ENCODE data around the gene NEDD9.

NEDD9 gene

DNA sequence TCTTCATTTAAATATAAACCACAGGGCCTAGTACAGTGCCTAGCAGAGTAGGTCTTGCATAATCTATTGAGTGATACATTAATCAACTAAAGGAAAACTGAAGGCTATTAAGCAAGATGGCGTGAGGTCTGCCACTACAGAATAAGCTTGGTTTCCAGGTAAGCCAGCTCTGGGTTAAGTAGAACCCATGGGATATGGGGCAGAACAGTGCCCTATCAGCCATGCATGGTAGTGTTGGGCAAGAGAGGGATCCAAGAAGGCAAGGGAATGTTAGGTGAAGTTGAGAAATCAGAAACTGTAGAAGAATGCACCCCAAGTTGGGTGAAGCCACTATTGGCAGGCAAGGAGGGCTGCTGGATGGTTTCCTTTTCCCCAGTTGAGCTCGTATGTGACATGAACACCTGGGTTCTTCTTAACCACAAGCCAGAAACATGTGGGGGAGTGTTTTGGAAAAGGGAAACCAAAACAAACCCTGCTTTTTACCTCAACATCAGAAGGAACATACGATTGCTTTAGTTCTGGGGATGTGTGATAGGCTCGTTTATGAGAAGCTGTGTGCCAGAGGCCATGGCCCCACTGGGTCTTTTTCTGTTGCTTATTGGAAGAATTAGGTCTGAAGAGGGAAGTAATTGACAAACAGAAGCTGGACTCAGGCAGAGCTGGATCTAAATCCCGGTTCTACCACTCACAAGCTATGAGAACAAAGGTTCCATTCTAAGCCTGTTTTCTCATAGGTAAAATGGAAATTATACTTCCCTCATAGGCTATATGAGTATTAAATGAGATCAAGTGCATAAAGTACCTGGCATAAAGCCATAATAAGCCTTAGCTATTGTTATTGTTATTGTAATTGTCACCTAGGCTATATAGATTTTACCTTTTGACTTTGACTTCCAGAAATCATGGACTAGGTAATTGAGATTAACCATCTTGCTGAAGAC is 33.5 kb downstream of the NEDD9 start:
- DNase-seq, result peak in 4 of 5 donors; percentile 8 to 76 (median 28)

DNA sequence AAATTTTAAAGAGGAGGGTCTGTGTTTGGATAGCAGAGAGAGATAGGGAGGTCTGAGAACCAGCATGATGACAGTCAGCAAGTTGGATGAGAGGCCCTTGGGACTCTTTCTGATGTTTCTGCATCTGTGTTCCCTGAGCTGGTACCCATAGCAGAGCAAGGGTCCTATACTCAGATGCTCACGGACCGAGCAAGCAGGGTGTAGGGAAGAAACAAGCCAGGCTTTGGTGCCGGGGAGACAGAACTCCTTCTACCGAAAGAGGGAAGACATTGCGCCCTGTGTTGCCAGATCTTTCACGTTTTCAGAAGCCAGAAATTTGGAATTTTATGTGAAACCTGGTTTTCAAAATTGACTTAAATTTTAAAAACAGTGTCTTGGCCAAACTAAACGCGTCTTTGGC is 34.6 kb downstream of the NEDD9 start:
- no peak for DNase-seq

GRCh38 chr6:11197175-11197536 is 35.3 kb downstream of the NEDD9 start:
- DNase-seq, result no peak

DNA sequence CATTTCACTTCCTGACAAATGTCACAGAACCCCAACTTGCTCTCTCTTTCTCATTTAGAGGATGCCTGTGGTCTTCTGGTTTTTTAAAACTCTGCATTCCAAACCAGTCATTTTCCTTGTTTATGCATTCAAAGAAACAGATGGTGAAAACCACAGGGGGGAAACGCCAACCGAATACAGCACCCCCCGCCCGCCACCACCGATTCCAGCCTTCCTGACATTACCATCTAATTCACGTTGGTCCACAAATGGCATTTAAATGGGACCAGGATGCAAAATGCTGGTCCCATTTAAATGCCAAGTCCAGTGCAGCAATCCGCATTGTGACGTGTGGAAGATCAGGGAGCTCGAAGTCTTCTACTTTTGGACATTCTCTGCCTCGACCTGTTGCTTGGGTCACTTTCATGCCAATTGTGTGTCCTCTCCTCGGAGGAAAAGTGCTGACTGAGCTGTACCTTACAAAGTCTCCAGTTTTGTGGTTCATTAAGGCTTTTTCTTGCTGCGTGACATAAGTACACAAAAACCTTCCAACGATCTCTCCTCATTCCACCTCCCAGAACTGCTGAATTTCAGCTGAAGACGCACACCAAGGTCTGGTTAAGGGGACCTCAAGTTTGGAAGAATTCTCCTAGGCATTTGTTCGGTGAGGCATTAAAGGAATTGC is 35.8 kb downstream of the NEDD9 start:
- no peak for DNase-seq

DNA sequence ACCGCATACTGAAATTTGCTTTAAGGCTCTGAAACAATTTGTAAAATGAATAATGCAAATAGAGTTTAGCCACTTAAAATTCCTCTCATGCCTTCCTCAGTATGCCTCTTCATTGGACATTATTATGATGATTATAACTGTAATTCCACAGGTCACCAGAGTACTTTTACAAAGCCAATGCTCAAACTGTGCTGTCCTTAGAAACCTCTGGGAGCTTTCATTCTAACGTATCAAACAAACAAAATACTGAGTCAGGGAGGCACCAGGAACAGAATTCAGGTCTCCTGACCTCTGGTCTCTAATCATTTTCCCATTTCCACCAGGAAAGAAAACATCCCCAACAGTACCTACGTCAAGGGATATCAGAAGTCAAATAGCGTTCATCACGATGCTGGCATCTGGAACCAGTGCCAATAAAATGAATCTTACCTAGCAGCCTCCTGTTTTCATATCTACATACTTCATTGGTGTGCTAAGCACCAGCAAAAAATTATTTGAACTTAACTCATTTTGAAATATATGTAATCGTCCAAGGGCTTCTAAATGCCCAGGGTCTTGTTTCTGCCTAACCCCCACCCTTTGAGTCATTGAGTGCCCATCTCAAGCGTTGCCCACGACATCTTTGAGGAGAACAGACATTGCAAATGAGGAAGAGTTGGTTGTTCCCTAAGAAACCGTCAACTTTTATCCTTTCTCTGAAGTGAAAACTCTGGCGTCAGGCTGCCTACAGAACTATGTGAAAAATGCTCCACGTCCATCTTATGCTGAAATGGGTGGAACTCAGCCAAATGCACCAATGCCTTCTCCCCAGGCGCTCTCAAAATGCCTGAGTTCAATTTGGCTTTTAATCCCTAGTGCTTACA is 37.9 kb downstream of the NEDD9 start:
- DNase-seq, result no peak

DNA sequence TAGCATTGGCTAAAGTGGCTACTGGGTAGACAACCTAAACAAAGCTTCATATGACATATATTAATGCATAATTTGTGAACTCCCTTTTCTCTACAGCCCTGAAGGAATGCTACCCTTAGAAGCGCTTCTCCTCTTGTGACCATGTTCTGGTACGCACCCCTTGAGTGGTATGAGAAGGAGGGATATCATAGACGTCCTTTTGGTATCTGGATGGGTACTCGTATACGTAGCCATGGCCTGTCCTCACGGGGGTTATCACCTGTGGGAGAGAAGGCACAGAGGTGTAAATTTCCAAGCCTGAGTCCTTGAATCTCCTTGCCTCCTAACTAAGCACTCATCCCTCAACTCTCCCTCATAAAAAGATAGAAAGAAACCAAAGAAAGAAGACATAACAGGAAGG is 39.0 kb downstream of the NEDD9 start:
- DNase-seq, result no peak

GRCh38 chr6:11192167-11192566 is 40.3 kb downstream of the NEDD9 start:
- DNase-seq, result no peak

DNA sequence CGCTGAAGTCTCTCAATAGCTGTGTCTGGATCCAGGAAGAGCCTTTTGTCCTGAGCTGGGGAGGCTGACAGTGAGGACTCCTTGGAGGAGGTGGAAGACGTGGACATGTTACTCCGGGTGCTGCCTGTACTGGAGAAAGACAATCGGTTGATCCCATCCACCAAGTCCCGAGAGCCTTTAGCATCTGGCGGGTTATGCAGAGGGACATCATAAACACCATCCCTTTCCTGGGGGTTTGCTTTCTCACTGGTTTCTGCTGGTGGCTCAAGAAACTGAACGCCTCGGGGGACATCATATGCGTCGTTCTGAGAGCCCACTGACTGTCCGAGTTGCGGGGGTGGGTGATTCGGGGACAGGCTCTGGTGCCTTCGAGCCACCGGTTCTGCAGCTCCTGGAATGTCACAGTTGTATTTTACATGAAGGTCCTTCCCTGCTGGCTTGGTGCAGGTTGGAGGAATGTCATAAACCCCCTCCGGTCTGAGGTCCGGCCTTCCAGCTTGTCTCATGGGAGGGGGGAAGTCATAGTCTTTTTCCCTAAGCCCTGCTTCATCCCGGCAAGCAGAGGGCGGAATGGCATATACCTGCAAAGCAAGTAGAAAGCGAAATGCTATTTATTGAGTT is 41.7 kb downstream of the NEDD9 start:
- no peak for DNase-seq

DNA sequence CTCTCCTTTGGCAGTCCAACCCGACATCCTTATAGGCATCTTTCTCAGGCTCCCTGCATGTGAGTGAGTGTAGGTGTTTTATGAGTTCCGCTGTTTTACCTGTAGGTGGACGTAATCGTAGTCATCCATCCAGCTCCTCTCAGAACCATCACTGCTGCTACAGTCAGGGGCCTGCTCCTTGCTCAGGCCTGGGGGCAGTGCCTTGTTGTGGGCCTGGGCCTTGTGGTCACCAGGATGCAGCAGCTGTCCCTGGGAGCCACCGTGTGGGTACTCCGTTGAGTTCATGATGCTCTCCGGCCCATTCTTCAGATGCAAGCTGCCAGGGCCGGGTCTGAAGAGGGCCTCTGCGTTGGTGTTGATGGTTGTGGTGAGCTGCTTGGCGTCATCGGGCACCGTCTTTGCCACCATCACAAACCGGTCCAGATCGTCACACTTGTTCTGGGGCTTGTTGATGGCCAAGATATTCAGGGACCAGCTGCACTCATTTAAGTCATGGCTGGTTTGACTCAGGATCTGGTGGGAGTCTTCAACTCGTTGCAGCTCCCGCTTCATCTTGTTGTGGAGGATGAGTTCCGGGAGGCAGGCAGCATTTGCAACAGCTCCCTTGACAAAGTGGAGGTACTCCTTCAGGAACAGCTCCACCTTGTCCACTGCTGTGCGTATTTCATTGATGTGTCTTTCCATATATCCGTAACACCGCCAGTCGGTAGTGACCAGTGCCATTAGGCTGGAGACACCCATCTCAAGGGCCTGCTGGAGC is 42.4 kb downstream of the NEDD9 start:
- no peak for DNase-seq

- no peak for DNase-seq
Measured at GRCh38 chr6:11188161-11188915, 44.1 kb downstream of the NEDD9 start.

GRCh38 chr6:11187301-11187700 is 45.2 kb downstream of the NEDD9 start:
- DNase-seq, result no peak

- DNase-seq, result no peak
Measured at GRCh38 chr6:11185204-11185842, 47.1 kb downstream of the NEDD9 start.

DNA sequence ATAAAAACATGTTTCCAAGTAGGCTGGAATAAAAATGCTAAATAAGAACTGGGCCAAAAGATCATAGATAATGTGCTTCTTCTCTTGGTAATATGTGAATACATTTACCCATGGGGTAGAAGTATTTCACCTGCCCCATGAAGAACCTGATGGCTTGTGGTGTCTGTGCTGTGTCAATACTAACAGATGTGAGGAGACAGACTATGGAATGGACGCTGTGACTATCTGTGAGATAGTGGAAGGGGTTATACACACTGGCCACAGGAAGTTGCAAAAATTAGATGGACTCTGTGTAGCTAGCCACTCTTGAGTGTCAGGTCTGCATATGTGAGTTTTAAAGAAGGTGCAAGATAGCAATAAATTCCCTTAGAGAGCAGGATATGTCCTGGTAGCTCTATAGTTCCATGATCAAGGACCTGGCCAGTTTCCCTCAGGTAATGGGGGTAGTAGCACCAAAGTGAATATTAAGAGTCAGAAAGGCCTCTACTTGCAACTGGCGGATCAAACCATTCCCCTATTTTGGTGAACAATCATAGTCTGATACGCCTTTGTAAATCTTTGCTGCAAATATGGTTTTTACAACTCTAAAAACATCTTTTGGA is 48.6 kb downstream of the NEDD9 start:
- no peak for DNase-seq

DNA sequence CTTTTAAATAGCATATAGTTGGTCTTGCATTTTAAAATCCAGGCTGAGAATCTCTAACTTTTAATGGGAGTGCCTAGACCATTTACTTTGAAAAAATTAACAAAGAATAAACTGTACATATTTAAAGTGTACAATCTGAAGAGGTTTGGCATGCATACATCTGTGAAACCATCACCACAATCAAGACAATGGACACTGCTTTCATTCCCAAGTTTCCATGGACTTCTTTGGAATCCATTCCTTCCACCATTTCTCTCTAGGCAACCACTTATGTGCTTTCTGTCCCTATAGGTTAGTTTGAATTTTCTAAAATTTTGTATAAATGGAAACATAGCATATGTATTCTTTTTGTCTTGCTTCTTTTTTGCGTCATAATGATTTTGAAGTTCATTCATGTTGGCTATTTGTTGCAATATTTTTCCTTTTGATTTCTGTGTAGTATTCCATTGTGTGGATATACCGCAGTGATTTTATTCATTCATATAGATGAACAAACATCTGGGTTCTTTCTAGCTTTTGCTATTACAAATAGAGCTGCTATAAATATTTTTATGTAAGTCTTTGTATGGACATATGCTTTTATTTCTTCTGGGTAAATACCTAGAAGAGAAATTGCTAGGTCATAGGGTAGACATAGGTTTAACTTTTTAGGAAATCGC is 50.9 kb downstream of the NEDD9 start:
- DNase-seq, result no peak

DNA sequence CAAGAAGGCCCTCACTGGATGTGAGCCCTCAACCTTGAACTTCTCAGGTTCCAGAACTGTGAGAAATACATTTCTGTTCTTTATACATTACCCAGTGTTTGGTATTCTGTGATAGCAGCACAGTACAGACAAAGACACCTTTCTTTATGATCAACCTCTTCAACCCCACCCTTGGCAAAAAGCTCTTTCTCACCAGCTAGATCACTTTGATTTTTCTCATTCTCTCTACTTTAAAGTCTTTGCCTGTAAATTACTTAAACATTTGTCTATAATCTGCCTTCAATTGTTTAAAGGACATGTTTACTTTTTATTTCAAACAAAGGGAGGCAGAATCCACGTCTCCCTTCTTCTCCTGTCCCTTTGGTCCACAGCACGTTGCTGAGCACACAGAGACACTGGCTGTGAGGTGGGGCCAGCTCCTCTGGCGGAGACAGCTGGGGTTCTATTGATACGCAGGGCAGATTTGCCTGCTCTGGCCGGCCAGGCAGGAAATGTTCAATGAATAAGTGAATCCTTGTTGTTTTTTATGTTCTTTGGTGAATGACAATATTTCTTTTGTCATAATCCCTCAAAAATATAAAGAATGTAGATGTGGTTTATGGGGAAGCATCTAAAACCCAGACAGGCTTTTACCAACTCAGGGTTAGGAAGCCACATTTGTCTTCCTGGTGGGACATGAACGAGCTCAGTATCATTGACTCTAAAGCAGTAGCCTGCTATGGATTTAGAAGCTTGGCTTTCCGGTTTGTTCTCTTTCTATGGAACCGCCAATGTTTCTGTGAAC is 52.9 kb downstream of the NEDD9 start:
- DNase-seq, result no peak

- DNase-seq, result no peak
Measured at GRCh38 chr6:11179088-11179418, 53.4 kb downstream of the NEDD9 start.

- DNase-seq, result no peak
Measured at GRCh38 chr6:11177271-11177670, 55.2 kb downstream of the NEDD9 start.

DNA sequence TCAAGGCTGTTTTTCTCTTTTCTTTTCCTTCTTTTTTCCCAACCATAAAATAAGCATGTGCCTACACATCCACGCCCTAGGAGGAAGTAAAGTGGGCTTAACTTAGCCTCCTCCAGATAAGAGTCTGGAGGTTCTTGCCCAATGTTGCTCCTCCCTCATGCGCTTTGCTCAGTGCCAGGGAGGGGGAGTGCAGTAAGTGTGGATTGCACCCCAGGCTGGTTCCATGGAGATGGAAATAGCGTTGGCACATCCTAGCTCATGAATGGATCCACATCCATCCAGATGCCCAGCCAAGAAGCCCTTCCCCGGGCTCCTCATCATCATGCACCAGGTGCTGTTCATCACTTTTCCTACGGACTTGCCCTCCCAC is 58.2 kb downstream of the NEDD9 start:
- DNase-seq, result no peak

Measured in T-helper 1 cell (primary cell).